Nephron progenitor cell (in vitro differentiated cells): ENCODE measurements around the gene MED12L.

ENCODE experiments used
- DNase-seq: peaks from one replicate; pipeline ENCODE4 v3.0.0; 2021
- H3K27ac Mint-ChIP-seq: 2 replicates; pipeline ENCODE4 v1.8.0; 2021; ENCODE audit warnings: mild to moderate bottlenecking, moderate library complexity, mixed read lengths
- H3K27me3 Mint-ChIP-seq: 2 replicates; pipeline ENCODE4 v1.8.0; 2021; ENCODE audit warnings: mild to moderate bottlenecking, low read depth, mixed read lengths; ENCODE audit not compliant: poor library complexity
- H3K36me3 Mint-ChIP-seq: 2 replicates; pipeline ENCODE4 v1.8.0; 2021; ENCODE audit warnings: low read depth, mixed read lengths
- H3K4me1 Mint-ChIP-seq: 2 replicates; pipeline ENCODE4 v1.8.0; 2021; ENCODE audit warnings: mixed read lengths
- H3K4me3 Mint-ChIP-seq: 2 replicates; pipeline ENCODE4 v1.8.0; 2021; ENCODE audit warnings: mild to moderate bottlenecking, moderate library complexity, mixed read lengths
- H3K9me3 Mint-ChIP-seq: 2 replicates; pipeline ENCODE4 v1.8.0; 2021; ENCODE audit warnings: mild to moderate bottlenecking, moderate library complexity, mixed read lengths
- TF ChIP-seq, protein P1 (sequence below): fragments of 200-600 bp; sonication (generic); IDR thresholded peaks from 2 replicates; pipeline ENCODE4 v1.5.0; 2021; ENCODE audit warnings: antibody characterized with exemption

The MED12L gene

DNA sequence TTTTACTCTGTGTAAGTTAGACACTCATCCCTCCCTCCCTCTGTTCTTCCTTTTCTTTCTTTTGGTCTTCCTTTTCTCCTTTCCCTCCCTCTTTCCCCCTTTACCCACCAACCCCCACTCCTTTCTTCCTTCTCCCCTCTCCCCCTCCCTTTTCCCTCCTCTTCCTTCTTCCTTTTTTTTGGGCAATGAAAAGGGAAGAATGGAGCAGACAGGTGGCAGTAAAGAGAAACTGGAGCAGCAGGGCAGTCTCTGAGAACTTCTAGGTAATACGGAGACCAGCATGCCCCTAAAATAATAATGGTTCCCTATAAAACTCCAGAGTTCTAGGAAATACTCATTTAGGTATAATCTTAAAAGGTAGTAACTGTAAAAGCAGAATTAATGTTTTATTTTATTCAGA lies 129.0 kb downstream of the MED12L start:
- H3K4me3 Mint-ChIP-seq: no peak overlapping the region
- no peak overlapping the region for H3K27ac Mint-ChIP-seq
- no peaks in the 10 kb centered on the region for H3K9me3 Mint-ChIP-seq
- DNase-seq: no peak
- peaks cover 7% of the 10 kb centered on the region for H3K4me1 Mint-ChIP-seq
- no peaks in the 10 kb centered on the region for H3K27me3 Mint-ChIP-seq
- TF ChIP-seq, protein P1, sequence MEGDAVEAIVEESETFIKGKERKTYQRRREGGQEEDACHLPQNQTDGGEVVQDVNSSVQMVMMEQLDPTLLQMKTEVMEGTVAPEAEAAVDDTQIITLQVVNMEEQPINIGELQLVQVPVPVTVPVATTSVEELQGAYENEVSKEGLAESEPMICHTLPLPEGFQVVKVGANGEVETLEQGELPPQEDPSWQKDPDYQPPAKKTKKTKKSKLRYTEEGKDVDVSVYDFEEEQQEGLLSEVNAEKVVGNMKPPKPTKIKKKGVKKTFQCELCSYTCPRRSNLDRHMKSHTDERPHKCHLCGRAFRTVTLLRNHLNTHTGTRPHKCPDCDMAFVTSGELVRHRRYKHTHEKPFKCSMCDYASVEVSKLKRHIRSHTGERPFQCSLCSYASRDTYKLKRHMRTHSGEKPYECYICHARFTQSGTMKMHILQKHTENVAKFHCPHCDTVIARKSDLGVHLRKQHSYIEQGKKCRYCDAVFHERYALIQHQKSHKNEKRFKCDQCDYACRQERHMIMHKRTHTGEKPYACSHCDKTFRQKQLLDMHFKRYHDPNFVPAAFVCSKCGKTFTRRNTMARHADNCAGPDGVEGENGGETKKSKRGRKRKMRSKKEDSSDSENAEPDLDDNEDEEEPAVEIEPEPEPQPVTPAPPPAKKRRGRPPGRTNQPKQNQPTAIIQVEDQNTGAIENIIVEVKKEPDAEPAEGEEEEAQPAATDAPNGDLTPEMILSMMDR: no peak
- H3K36me3 Mint-ChIP-seq: peaks cover 14% of the 10 kb centered on the region

DNA sequence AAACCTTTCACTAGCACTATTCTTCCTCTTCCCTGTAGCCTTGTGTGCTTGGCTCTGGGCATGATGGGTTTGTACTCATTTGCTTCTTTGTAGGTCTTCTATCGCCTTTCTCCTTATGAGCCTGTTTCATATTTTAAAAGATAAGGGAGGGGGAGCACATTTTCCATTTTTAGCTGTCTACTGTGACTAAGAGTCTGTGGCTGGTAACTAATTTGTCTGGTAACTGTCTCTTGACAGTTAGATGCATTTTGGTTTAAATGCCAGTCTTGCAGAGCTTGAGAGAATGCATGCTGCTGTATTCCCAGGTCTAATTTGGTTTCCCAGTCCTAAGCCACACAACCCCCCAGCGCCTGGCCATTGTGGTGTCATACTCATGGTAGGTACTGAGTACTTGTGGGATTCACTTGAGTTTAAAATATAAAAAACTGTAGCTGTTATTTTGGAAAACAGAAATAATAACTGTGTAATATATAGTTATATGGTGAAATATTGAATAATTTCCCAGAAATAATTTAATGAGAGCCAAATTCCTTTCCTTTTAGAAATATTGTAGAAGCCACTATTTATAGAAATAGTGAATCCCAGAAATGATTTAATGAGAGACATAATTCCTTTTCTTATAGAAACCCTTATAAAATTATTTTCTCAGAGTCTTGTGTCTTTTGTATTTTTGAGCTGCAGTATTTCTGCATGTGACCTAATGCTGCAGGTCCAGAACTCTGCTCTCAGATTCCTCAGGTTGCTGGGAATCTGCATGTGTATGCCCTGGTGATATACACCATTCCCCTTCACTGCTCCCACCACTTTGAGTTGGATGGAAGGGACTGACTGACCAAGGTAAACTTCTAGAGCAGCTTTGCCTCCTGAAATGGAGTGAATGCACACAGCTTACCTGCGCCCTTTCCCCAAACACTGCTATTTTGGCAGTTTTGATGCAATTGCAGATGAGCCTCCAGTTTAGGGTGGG lies 131.5 kb downstream of the MED12L start:
- peaks cover 7% of the 10 kb centered on the region for H3K27me3 Mint-ChIP-seq
- H3K9me3 Mint-ChIP-seq: peaks cover 22% of the 10 kb centered on the region
- no peak for DNase-seq
- no peak overlapping the region for H3K27ac Mint-ChIP-seq
- TF ChIP-seq, protein P1: no peak
- H3K4me1 Mint-ChIP-seq: no peaks in the 10 kb centered on the region
- H3K36me3 Mint-ChIP-seq: peaks cover 38% of the 10 kb centered on the region
- no peak overlapping the region for H3K4me3 Mint-ChIP-seq

DNA sequence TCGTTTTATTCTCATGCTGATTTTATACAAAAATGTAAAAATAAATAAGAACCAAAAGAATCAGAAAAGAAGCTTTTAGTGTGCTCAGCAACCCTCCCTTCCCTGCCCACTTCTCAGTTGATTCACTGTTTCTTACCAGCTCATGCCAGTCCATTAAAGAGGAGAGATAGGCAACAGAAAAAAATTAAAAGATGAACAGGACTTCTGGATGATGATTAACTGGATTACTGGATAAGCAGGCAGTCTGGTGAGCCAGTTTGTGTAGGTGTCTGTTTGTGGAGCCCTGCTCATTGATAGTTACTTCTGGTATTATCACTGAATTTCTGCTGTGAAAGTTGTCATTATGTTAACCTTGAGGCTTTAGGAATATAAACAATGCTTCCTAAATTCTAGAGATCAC lies 132.7 kb downstream of the MED12L start:
- Mint-ChIP-seq H3K27ac (no peak overlapping the region), H3K27me3 (peaks cover 7% of the 10 kb centered on the region), H3K4me3 (no peak overlapping the region), H3K36me3 (peaks cover 50% of the 10 kb centered on the region), H3K9me3 (peaks cover 33% of the 10 kb centered on the region), H3K4me1 (no peaks in the 10 kb centered on the region)
- no peak for DNase-seq
- TF ChIP-seq, protein P1: no peak

DNA sequence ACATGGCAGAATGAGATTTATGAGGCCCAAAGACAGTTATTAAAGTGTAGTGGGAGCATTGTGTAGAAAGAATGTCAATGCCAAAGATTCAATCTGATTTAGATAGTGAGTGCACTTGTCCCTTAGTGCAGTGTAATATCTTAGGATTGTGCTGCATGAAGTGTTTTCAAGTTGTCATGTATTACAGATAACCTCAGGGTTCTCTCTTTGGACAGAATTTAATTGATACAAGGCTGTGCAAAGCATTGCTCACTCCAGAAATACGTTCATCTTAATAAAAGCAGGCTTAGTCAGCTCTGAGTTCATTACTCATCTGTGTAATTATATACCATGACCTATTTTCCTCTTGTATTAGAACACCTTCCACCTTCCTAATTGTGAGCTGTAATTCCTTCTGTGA lies 133.6 kb downstream of the MED12L start:
- Mint-ChIP-seq H3K9me3 (peaks cover 33% of the 10 kb centered on the region), H3K27me3 (peaks cover 7% of the 10 kb centered on the region), H3K36me3 (peaks cover 44% of the 10 kb centered on the region), H3K4me3 (no peak overlapping the region), H3K27ac (no peak overlapping the region), H3K4me1 (no peaks in the 10 kb centered on the region)
- TF ChIP-seq, protein P1: no peak
- no peak for DNase-seq

DNA sequence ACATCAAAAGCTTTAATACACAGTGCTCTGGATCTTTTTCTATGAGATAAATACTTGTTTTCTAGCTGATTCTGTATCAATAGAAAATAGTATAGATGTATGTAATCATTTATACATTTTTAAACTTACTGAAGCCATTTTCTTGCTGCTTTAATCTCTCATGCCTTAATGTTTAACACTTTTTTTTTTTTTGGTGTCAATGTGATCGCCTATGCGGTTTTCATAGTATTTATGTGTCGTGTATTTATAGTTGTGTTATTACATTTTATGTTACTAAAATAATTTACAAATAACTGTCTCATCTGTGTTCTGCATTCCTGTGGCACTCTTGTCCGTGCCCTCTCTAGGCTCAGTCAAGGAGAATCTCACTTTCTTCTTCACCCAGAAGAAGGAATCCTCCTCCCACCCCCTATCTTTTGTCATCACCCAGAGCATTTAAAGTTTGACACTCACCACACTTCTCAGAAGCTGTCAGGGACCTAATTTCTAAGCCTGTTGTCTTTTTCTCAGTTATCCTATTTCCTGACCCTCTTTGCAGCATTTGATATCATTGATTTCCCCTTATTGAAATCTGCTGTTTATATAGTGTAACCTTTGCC lies 138.9 kb downstream of the MED12L start:
- H3K27me3 Mint-ChIP-seq: peaks cover 7% of the 10 kb centered on the region
- no peak overlapping the region for H3K27ac Mint-ChIP-seq
- peaks cover 33% of the 10 kb centered on the region for H3K9me3 Mint-ChIP-seq
- no peak for DNase-seq
- peaks cover 44% of the 10 kb centered on the region for H3K4me1 Mint-ChIP-seq
- no peak overlapping the region for H3K4me3 Mint-ChIP-seq
- TF ChIP-seq, protein P1: no peak
- H3K36me3 Mint-ChIP-seq: peaks cover 37% of the 10 kb centered on the region
